ENCODE results near the gene CSDE1.

Gene CSDE1

DNA sequence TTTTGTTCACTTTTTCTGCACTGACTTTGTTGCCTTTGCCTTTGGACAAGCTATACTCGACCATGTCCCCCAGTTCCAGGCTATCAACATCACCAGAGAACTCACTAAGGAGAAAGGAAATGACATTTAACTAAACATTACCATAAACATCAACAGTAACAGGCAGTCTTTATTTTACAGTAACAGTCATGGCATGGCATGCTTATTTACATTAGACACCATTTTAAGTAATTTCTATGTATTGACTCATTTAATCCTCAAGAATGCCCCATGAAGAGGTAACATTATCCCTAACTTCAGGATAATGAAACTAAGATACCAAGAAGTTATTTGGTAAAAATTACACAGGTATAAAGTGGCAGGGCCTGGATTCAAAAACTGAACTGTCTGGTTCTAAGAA, 32.6 kb downstream of the CSDE1 start:
- DNase-seq (ENCODE audit: low read depth): no peak
- no peak overlapping the region for H3K4me3 ChIP-seq (ENCODE audit: low read length)
- TF ChIP-seq, protein P1, sequence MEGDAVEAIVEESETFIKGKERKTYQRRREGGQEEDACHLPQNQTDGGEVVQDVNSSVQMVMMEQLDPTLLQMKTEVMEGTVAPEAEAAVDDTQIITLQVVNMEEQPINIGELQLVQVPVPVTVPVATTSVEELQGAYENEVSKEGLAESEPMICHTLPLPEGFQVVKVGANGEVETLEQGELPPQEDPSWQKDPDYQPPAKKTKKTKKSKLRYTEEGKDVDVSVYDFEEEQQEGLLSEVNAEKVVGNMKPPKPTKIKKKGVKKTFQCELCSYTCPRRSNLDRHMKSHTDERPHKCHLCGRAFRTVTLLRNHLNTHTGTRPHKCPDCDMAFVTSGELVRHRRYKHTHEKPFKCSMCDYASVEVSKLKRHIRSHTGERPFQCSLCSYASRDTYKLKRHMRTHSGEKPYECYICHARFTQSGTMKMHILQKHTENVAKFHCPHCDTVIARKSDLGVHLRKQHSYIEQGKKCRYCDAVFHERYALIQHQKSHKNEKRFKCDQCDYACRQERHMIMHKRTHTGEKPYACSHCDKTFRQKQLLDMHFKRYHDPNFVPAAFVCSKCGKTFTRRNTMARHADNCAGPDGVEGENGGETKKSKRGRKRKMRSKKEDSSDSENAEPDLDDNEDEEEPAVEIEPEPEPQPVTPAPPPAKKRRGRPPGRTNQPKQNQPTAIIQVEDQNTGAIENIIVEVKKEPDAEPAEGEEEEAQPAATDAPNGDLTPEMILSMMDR (conservative IDR thresholded peaks at IDR 0.05; ENCODE audit: low read depth, low read length): no peak

DNA sequence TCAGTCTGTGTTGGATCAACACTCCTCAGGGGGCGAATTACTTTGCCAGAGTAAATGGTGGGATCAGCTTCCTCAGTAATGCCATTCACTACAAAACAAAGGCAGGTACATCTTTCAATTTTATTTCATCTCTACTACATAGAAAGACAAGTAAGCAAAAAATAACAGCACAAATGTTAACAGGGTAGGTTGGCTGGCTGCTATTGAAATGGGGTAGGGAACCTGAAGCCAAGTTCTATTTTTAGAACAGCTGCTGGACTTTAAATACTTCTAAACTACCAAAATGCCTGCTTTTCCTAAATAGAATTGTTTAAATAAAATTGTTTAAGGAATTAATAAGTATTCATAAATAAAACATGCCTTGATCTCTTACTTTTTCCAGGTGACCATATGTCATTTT, 33.9 kb downstream of the CSDE1 start:
- TF ChIP-seq, protein P1 (conservative IDR thresholded peaks at IDR 0.05; ENCODE audit: low read depth, low read length): no peak
- no peak overlapping the region for H3K4me3 ChIP-seq (ENCODE audit: low read length)
- DNase-seq (ENCODE audit: low read depth): no peak

DNA sequence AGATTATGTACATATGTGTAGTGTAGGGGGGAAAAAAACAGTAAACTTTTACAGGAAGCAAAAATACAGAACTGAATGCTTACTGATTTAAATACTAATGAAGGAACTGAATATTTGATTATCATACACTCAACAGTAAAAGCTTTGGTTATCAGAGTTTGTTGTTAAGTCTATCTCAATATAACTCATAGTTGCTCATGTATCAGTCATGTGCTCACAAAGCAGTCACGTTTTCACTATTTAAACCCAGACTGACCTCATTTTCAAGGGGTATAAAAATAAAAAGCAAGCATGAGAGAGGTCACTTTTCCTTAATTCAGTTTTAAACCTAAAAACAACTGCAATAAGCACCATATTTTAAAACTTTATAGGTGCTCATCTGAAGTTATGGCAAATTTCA, 34.3 kb downstream of the CSDE1 start:
- TF ChIP-seq, protein P1 (conservative IDR thresholded peaks at IDR 0.05; ENCODE audit: low read depth, low read length): no peak
- no peak for DNase-seq (ENCODE audit: low read depth)
- H3K4me3 ChIP-seq (ENCODE audit: low read length): no peak overlapping the region

DNA sequence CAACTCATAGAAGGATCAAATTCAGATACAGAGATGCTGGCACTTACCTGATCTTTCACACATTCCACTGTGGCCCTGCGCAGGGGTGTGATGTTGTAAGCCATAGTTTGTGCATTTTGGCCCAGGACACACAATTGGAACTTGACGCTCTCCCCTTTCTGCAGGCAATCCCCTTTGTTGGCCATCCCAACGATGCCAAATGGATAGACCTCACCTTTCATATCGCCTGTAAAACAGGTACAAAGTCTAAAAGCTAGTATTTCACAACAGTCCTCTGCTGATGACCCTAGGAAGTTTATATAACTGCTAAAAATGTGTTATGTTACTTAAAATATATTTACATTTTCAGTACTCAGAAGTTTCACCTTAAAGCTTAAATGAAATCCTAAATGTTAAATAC, 37.3 kb downstream of the CSDE1 start:
- H3K4me3 ChIP-seq (ENCODE audit: low read length): no peak overlapping the region
- TF ChIP-seq, protein P1 (conservative IDR thresholded peaks at IDR 0.05; ENCODE audit: low read depth, low read length): no peak
- DNase-seq (ENCODE audit: low read depth): no peak

DNA sequence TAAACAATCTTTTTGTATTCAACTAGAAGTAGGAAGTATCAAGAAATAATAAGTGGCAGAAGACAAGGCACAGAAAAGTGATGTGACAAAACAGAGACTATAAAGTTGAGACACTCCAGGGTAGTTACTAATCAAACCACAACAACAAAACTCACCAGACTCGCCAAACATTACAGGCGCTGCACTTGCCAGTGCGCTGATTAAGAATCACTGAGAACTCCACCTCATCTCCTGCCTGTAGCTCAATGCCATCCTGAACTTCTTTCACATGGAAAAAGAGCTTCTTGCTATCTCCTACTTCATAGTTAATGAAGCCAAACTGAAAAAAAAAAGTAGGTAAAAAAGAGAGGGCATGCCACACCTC, 38.4 kb downstream of the CSDE1 start:
- DNase-seq (ENCODE audit: low read depth): no peak
- H3K4me3 ChIP-seq (ENCODE audit: low read length): no peak overlapping the region
- TF ChIP-seq, protein P1 (conservative IDR thresholded peaks at IDR 0.05; ENCODE audit: low read depth, low read length): no peak

DNA sequence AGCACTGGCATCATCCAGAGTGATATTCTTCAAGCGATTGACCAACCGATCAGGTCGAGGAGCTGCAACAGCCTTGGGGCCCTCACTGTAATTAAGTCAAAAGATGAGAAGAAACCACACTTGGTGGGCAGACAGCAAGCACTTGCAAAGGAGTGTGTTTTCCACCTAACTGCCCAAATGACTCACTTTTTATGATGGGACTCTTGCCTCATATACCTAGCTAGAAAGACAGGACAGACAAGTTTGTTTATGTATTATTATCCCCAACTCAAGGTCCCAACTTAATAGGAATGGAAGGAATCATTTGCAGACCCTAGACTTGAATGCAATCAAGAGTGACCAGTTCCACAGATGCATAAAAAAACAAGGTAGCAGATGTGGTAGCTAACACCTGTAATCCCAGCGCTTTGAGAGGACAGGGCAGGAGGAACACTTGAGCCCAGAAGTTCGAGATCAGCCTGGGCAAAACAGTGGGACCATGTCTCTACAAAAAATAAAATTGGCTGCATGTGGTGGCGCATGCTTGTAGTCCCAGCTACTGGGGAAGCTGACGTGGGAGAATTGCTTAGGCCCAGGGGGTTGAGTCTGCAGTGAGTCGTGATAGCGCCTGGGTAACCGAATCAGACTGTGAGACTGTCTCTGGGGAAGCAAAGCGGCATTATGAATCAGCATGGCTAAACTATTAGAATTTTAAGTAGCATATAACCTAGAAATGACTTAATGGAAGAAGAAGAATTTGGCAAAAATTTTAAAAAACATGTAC, 38.9 kb downstream of the CSDE1 start:
- no peak overlapping the region for H3K4me3 ChIP-seq (ENCODE audit: low read length)
- TF ChIP-seq, protein P1 (conservative IDR thresholded peaks at IDR 0.05; ENCODE audit: low read depth, low read length): no peak
- no peak for DNase-seq (ENCODE audit: low read depth)

All from retinal pigment epithelial cell (primary cell).